NCI-H1694 treated with DMSO at 0.1 percent for 48 hours (cell line): ENCODE measurements around the gene MXD4.

Source experiments
- DNase-seq: peaks from one replicate; lab custom pipeline; 2025; lab: John Stamatoyannopoulos, UW

The MXD4 gene

GRCh38 chr4:2291705-2292645 is 30.1 kb upstream of the MXD4 start:
- no peak for DNase-seq

GRCh38 chr4:2290974-2291704 is 29.2 kb upstream of the MXD4 start:
- DNase-seq, result no peak

GRCh38 chr4:2290488-2290887 is 28.6 kb upstream of the MXD4 start:
- DNase-seq, result no peak

GRCh38 chr4:2289955-2290333 is 28.0 kb upstream of the MXD4 start:
- DNase-seq, result no peak

- DNase-seq, result no peak
These were observed 27.5 kb upstream of the MXD4 start for GRCh38 chr4:2289311-2289954.

- DNase-seq, result no peak
These were observed 26.2 kb upstream of the MXD4 start for GRCh38 chr4:2288051-2288541.

GRCh38 chr4:2287594-2287915 is 25.6 kb upstream of the MXD4 start:
- no peak for DNase-seq

DNA sequence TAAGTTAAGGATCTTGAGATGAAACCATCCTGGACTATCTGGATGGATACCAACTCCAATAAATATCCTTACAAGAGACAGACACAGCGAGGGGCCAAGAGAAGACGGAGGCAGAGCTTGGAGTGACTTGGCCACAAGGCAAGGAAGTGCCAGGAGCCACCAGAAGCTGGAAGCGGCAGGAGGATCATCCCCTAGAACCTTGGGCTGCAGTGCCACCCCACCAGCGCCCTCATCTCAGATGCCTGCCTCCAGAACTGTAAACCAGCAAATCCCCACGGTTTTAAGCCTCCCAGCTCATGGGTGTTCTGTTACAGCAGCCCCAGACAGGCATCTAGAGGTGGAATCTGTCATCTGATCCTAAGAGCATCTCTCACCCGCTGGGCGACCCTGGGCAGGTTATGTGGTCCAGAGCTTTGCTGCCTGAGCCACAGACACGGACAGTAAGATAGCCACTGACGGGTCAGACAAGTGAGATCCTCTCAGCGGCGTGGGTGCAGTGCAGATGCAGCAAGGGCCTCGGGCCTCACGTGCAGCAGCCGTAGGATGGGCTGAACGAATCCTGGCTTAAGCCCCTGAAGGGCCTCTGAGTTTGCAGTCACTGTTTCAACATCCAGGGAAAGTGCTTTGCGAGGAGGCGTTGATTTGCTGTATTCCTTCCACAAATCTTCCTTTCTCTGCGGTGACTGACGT is 25.1 kb upstream of the MXD4 start:
- DNase-seq, result no peak

- no peak for DNase-seq
These were observed 23.9 kb upstream of the MXD4 start for GRCh38 chr4:2285613-2286381.

DNA sequence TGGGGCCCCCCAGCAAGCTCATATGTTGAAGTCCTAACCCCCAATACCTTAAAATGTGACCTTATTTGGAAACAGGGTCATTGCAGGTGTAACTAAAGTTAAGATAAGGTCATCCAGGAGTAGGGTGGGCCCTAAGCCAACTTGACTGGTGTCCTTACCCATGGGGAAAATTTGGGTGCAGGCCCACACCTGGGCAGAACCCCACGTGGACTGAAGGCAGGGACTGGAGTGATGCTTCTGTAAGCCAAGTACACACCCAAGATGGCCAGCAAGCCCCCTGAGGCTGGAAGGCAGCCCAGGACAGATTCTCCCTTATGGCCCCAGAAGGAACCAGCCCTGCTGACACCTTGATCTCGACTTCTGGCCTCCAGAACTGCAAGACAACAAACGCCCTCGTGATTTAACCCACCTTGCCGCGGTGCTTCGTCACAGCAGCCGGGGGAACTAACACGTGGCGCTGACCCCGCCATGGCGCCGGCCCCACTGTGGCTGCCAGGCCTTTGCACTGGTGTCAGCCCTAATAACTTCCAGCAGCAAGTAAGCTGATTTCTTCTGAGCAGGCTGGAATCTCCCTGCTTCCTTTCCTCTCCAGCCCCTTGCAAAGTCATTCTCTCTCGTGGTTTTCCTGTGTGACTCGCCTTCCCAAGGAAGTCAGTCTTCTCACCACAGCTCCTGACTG is 23.2 kb upstream of the MXD4 start:
- no peak for DNase-seq

- no peak for DNase-seq
These were observed 22.4 kb upstream of the MXD4 start for GRCh38 chr4:2284161-2284933.

GRCh38 chr4:2283199-2283711 is 21.3 kb upstream of the MXD4 start:
- DNase-seq, result no peak

GRCh38 chr4:2281575-2282343 is 19.9 kb upstream of the MXD4 start:
- DNase-seq, result no peak

GRCh38 chr4:2280531-2281300 is 18.8 kb upstream of the MXD4 start:
- no peak for DNase-seq

GRCh38 chr4:2277956-2278355 is 16.0 kb upstream of the MXD4 start:
- DNase-seq, result no peak

DNA sequence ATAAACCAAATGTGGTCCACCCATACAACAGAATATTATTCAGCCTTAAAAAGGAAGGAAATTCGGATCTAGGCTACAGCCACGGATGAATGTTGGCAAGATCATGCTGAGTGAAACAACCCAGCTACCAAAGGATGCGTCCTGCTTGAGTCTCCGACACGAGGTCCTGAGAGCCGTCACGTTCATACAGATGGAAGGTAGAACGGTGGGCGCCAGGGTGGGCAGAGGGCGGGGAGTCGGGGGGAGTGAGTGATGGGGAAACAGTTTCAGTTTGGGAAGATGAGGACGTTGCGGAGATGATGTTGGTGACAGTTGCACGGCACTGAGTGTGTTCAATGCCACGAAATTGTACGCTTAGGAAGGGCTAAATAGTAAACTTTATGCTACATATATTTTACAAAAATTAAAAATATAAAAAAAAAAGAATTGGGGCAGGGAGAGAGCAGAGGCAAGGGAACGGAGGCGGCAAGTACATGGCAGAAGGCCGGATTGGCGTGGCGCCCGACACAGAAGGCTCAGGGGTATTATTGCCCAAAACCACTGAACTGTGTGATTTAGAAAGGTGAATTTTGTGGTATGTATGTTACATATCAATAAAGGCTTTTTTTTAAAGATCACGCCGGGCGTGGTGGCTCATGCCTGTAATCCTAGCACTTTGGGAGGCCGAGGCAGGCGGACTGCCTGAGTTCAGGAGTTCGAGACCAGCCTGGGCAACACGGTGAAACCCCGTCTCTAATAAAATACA is 14.8 kb upstream of the MXD4 start:
- peak; percentile 27 for DNase-seq

DNA sequence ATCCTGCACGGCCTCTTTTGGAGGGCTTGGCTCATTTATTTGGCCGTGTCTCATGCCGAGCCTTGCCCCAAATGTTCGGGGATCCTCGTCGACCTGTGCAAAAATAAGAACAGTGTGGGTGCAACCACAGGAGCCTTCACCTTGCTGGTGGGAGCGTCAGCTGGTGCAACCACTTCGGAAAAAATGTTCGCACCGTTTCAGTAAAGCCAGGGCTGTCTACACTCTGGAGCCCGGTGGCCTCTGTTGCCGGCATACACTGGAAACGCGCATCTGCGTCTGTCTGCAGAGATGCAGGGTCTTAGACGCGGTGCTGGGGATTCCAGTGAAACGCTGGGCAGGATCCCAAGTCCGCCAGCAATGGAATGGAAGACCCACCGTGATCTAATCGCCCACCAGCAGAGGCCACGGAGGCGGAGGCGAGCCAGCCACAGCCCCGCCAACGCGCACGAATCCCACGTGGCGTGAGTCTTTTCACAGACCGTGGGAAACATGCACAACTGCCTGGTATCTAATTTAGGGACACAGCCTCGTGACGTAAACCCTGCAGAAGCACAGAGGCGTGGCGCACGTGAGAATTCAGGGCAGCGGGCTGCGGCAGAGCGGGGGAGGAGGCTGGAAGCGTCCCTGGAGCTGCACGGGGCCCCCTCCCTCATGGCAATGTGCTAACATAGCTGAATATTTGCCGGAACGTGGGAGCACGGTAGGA is 13.8 kb upstream of the MXD4 start:
- DNase-seq, result no peak
